Bone marrow (tissue), 2 donors: ENCODE results near the gene GDF15.
"Not testable (repeated sequence)": the region's sequence is repeated elsewhere in the genome, so short reads cannot be mapped to it uniquely, and the experiment has no call there.

Experiments
- DNase-seq, 2 donors: peaks; one replicate each; lab custom pipeline; 2025; lab: John Stamatoyannopoulos, UW

The GDF15 gene

GRCh38 chr19:18385675-18386542, at the start of gene GDF15:
Gene GDF15, plus strand, starts transcription at chr19:18386158. Its CDS starts 32 bp downstream, at chr19:18386190.
- no peak for DNase-seq

- no peak for DNase-seq
These were observed 47.4 kb upstream of the GDF15 start for GRCh38 chr19:18338541-18338940.

DNA sequence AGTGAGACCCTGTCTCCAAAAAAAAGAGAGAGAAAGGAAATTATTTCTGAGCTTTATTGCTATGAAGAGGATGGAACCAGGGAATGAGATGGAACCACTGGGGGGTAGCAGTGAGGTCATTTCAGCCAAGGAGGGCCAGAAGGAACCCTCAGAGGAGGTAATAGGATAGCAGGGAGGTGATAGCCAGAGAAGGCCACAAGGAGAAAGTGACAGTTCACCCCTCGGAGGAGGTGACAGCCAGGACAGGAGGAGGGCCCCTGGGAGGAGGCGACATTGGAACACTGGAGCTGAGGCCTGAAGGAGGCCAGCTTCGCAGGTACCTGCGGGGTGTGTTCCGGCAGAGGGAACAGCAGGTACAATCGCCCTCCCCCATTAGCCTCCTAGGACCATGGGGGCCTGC, 46.2 kb upstream of the GDF15 start:
- peak in 1 of 2 donors; percentile 0 for DNase-seq

GRCh38 chr19:18340190-18340989, 45.6 kb upstream of the GDF15 start, which contains the start of gene PGPEP1:
Gene PGPEP1, plus strand, starts transcription at chr19:18340598. Its CDS starts 84 bp downstream, at chr19:18340682.
- DNase-seq = peak; percentile 11 to 40

GRCh38 chr19:18340990-18341868, 44.7 kb upstream of the GDF15 start:
- DNase-seq = peak; percentile 34 to 70

DNA sequence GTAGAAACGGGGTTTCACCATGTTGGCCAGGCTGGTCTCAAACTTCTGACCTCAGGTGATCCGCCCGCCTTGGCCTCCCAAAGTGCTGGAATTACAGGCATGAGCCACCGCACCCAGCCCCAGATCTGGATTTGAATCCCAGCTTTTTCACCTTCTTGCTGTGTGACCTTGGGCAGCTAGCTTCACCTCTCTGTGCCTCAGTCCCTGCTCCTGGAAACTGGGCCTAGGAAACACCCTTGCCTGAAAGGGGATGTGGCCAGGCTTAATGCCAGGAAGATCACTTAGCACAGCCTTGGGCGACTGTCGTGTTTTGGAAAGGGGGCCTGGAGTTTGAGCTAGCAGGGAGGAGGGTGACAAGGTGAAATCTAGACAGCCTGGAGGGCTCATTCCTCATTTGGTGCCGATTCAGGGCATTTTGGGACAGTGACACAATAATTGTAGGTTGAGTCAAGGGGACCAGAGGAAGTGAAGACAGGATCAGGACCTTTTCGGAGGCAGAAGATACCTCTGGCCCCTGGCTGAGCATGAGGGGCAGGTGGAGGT, 43.8 kb upstream of the GDF15 start:
- DNase-seq = no peak

DNA sequence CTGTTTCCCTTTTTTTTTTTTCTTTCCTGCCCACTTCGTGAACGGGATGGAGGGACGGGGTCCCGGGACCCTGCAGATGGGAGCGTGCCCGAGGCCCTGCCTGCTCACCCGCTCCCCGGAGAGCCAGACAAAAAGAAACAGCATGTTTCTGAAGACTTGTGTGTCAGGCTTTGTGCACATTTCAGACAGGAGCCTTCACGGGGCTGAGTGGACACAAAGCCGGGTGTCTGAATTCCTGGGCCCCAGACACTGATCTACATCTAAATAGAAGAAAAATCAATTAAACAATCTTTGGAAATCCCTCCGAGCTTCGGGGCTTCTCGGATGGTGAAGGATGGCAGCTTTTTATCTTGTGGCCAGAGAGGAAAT, 41.4 kb upstream of the GDF15 start:
- DNase-seq = no peak

DNA sequence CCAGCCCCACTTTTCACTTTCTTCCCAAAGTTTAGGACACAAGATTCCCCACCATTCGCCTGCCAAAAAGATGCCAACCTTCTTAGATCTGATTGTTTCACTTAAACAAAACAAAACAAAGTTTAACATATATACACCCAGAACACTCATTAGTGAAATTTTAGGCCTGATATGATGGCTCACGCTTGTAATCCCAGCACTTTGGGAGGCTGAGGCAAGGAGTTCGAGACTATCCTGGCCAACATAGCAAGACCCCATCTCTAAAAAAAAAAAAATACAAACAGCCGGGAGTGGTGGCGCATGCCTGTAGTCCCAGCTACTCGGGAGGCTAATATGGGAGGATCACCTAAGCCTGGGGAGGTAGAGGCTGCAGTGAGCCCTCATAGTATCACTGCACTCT, 40.7 kb upstream of the GDF15 start:
- DNase-seq = no peak

DNA sequence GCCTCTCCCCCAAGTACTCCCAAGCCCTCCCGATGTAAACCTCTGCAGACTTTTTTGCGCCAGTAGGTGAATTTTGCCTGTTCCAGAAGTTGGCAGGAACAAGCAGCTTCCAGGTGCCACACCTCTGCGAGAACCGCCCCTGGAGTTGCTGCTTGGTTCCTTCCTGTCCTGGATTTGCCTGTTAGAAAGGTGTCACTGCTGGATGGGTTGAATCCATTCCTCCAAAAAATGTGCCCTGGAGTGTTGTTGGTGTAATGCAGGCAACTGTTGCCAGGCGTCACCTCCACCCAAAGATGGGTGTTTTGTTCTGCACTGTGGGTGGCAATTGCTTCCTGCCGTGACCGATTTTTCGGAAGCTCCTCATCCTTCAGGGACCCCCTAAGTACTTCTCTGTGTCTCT, 39.9 kb upstream of the GDF15 start:
- no peak for DNase-seq

DNA sequence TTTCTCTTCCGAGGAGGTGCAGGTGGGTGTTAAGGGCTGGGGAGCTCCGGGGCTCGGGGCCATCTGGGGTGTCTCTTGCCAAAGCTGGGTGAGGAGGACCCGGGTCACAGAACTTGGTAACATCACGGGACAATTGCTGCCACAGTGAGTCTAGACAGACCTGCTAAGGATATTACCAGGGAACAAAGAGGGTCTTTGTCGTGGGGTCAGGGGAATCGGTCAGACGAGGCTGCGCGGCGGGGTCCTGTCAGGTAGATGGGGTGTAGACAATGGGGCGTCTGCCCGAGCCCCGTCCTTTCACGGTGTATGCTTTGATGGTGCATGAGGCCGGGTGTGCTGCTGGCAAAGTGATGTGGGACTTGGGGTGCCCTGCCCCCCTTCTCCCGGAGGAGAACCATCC, 37.8 kb upstream of the GDF15 start:
- no peak for DNase-seq

- not testable (repeated sequence) for DNase-seq
These were observed 37.1 kb upstream of the GDF15 start for GRCh38 chr19:18348818-18349339.

DNA sequence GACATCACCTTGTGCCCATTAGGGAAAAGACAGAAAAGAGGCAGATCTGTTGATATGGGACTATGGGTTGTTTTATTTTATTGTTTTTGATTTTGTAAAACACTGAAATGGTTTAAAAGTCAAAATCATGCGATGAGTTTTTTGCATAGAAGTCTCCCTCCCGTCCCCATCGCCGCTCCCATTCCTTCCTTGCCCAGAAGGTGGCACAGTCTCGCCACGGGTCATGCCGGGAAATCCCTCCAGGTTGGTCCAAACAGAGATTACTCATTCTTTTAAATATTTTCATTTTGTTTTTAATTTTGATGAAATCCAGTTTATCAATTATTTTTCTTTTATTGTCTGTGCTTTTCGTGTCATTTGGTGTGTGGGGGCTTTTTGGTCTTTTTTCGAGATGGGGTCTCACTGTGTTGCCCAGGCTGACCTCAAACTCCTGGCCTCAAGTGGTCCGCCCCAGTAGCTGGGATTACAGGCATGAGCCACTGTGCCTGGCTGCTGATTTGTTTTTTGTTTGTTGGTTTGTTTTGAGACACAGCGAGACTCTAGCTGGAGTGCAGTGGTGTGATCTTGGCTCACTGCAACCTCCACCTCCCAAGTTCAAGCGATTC, 36.3 kb upstream of the GDF15 start:
- DNase-seq = peak; percentile 7 to 13

GRCh38 chr19:18350490-18350889, 35.5 kb upstream of the GDF15 start:
- no peak for DNase-seq

GRCh38 chr19:18351544-18351943, 34.4 kb upstream of the GDF15 start:
- DNase-seq = no peak

DNA sequence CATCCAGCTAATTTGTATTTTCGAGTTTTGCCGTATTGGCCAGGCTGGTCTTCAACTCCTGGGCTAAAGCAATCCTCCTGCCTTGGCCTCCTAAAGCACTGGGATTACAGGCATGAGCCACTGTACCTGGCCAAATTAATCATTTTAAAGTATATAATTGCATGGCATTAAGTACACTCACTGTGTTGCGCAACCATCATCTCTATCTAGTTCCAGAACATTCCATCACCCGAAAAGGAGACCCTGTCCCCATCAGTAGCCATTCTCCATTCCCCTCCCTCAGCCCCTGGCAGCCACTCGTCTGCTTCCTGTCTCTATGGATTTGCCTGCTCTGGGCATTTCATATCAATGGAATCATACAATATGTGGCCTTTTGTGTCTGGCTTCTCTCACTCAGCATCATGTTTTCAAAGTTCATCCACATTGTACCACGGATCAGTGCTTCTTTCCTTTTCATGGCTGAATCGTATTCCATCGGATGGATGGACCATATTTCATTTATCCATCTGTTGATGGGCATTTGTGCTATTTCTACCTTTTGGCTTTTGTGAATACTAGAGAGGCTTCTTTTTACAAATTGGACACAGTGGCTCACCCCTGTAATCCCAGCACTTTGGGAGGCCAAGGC, 32.5 kb upstream of the GDF15 start:
- no peak for DNase-seq

DNA sequence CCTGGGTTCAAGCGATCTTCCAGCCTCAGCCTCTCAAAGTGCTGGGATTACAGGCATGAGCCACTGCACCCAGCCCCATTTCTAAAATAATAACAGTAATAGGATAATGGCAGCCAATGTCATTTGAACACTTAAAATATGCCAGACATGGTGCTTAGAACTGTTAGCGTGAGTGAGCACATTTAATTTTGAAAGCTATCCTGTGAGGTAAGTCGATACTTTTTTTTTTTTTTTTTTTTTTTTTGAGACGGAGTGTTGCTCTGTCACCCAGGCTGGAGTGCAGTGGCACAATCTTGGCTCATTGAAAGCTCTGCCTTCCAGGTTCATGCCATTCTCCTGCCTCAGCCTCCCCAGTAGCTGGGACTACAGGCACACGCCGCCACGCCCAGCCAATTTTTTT, 31.2 kb upstream of the GDF15 start:
- DNase-seq = not testable (repeated sequence)

DNA sequence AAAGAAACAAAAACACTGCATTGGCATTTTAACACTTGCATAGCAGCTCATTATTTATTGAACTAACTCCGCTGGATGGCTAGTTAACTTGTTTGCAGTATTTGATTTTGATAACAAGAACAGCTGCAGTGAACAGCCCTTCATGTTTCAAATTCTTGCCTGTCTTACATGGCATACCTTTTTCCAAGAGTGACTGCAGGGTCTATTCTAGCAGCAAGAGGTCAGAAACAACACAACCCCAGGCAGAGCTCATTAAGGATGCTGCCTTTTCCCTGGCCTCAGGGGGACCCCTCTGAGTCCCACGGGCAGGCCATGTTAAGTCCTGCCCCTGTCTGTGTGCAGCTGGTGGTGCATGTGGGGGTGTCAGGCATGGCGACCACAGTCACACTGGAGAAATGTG, 28.9 kb upstream of the GDF15 start:
- DNase-seq = no peak

GRCh38 chr19:18361646-18362045, 24.3 kb upstream of the GDF15 start:
- no peak for DNase-seq

DNA sequence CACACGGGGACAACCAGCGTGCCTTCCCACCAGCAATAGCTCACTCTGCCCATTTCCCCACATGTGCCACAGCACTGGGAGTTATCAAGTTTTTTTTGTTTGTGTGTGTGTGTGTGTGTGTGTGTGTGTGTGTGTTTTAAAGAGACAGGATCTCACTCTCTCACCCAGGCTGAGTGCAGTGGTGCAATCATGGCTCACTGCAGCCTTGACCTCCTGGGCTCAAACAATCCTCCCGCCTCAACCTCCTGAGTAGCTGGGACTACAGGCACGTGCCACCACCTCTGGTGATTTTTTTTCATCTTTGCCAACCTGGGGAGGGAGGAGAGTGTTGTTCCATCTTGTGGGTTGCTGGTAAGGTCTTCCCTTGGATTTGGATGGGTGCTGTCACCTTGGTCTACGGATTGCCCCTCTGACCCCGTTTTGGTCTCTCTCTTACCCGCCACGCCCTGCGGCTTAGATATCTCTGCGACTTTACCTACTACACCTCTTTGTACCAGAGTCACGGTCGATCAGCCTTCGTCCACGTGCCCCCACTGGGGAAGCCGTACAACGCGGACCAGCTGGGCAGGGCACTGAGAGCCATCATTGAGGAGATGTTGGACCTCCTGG, 22.9 kb upstream of the GDF15 start:
- DNase-seq = no peak

DNA sequence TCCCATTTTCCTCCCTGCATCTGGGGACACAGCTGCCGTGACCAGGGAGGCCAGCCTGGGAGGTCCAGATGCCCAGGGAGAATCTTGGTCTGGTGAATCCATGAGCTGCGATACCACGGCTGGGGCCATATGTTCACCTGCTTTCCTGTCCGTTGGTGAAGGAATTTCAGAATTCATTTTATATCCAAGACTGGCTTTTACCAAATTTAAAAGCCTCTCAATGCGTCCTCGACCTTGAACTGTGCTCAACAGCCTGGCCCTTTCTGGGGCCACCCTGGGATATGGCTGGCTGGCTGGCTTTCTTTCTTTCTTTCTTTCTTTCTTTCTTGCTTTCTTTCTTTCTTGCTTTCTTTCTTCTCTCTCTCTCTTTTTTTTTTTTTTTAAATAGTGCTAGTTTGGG, 22.2 kb upstream of the GDF15 start:
- DNase-seq = no peak
